NCI-H187 (cell line): ENCODE data around the gene TRMT44.
"Not testable (repeated sequence)": the region's sequence is repeated elsewhere in the genome, so short reads cannot be mapped to it uniquely, and the experiment has no call there.

Source experiments
- DNase-seq, 2 experiments: peaks; one replicate each; lab custom pipeline; 2025; lab: John Stamatoyannopoulos, UW

Gene TRMT44

DNA sequence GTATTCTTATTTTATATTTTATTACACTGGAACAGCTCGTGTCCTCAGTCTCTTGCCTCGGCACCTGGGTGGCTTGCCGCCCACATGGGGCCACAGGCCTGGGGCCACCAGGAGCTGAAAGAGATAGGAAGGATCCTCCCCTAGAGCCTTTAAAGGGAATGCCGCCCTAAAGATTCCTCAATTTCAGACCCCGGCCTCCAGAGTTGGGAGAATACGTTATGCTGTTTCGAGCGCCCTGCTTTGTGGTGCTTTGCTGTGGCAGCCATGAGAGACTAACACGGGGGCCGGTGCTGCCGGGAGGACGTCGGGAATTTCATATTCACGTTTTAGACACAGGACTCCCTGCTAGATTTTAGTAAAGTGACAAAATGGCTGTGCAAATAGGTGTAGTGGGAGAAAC lies 33.3 kb upstream of the TRMT44 start:
- DNase-seq: no peak

DNA sequence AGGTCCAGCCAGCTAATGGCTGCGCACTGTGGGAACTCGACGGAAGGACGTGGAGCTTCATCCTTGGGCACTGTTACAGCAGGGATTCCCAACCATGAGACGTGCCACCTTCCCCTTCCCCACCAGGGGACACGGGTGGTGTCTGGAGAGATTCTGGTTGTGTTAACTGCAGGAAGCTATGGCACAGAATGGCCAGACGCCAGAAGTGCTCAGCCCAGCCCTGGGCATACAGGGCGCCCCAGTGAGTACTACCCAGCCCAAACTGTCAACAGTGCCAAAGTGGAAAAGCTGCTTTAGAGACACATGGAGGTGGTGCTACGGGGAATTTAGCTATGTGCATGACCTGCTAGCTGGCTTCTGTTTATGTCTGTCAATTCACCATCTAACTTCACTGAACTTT lies 32.8 kb upstream of the TRMT44 start:
- DNase-seq: no peak

DNA sequence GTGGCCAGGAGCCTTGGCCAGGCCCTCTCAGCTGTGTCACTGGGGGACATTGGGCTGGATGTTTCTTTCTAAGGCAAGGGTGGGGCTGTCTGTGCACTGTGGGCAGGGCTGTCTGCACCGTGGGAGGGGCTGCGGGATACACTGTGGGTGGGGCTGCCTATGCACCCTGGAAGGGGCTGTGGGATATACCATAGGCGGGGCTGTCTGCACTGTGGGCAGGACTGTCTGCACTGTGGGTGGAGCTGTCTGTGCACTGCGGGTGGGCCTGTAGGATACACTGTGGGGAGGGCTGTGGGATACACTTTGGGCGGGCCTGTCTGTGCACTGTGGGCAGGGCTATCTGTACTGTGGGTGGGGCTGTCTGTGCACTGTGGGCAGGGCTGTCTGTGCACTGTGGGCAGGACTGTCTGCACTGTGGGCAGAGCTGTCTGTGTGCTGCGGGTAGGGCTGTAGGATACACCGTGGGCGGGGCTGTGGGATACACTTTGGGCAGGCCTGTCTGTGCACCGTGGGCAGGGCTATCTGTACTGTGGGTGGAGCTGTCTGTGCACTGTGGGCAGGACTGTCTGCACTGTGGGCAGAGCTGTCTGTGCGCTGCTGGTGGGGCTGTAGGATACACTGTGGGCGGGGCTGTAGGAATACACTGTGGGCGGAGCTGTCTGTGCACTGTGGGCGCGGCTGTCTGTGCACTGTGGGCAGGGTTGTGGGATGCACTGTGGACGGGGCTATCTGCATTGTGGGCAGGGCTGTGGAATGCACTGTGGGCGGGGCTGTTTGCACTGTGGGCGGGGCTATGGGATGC lies 31.1 kb upstream of the TRMT44 start:
- no peak for DNase-seq

DNA sequence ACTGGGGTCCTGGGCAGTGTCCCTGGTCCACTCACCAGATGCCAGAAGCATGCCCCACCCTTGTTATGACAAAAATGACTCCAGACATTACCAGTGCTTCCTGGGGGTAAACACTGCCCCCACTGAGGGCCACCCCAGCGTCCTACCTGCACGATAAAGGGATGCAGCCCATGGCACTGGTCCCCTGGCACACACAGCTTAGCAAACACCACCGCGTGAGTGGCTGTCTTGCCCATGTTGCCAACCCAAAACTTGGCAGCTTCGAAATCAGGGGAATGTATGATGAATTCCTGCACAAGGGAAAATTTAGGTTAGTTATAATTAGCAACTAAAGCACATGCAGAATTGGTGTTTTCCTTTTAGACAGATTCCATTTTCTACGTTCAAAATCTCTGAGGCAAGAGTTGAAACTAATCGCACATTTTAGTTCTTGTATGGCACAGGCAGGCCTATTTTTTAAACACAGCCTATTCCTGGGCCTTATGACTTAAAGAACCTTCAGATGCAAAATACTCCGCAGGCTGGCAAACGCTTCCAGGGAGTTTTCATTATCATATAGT lies 30.4 kb upstream of the TRMT44 start:
- DNase-seq: no peak

DNA sequence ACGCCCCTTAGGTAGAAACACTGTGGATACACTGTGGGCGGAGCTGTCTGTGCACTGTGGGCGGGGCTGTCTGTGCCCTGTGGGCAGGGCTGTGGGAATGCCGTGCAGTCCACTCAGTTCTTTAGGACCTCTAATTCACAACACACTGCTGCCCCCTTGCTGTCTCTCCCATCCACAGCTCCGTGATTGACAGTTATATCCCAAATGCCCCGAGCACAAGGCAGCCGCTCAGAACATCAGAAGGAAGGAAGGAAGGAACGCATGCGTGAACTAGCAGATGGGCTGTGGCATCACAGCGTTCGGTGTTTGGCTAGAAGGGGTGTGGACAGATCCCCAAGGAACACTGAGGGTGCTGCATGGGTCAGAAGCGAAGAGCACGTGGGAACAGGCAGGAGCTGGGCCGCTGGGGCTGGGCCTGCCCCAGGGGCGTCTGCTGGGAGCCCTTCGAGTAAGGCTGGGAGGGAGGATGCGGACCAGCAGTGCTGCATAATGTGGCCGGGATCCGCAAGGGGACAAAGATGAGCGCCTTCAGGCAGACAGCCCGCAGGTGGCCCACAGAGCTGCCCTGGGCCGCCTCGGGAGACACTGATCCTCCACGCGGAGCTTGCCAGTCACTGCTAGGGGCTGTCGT lies 29.8 kb upstream of the TRMT44 start:
- DNase-seq: peak in 1 of 2 experiments; percentile 32

DNA sequence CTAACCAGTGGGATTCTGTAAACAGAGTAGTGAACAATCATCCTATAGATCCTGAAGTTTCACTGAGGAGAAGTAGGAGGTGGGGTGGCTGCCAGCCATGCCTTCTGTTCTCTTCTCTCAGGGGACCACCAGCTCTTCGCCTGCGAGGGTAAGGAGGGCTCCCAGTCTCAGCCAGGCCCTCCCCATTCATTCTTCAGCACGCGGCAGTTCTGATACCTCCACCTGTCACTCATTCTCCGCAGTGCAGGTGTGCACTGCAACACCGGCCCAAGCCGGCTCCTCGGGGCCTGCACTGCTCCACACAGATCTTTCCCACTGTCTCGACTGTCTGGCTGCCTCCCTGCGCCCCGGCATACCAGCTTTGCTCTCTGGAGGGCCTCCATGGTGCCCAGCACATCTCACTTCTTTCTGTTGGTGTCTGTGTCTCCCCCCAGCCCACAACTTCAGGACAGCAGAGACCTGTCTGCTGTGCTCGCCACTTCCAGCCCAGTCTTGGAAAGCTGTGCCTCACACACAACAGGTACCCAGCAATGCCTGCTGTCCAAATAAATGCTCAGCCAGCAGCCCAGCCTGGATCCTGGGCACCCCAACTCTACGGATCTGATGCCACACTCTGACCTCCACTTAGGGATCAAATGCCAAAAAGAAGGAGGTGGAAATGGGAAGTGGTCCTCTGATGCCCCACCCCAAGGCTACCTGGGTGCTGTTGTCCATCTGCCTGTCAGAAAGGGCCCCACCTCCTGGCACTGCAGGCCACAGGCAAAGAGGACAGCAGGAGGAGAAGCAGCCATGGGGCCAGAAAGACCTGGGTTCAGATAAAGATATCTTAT lies 29.0 kb upstream of the TRMT44 start:
- no peak for DNase-seq

DNA sequence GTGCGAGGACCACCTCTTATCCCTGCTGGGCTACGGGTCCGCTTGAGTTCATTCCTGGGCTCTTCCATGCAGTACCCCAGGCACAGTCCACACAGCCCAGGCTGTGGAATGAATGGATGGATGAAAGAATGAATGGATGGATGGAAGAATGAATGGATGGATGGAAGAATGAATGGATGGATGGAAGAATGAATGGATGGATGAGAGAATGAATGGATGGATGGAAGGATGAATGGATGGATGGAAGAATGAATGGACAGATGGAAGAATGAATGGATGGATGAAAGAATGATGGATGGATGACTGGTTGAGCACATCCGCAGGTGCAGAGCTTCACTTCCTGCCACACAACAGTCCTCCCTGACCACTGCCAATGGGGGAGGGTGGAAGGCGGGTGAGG lies 28.3 kb upstream of the TRMT44 start:
- DNase-seq: no peak

DNA sequence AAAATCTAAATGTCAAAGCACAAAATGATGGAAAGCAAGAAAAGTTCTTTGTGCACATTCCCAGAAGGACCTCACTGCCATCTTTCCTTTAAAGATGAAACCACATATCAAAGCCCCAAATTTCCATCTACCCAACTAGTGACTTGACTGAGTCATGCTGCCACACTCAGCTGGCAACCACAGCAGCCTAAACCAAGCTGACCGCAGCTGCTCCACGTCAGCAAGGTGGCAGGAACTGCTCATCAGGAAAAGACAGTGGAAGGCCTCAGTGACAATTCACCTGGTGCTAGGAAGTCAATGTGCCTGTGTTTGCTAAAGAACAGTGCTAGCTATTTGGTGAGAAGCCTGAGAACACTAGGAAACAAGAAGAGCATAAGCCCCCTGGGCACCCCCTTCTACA lies 26.2 kb upstream of the TRMT44 start:
- no peak for DNase-seq

DNA sequence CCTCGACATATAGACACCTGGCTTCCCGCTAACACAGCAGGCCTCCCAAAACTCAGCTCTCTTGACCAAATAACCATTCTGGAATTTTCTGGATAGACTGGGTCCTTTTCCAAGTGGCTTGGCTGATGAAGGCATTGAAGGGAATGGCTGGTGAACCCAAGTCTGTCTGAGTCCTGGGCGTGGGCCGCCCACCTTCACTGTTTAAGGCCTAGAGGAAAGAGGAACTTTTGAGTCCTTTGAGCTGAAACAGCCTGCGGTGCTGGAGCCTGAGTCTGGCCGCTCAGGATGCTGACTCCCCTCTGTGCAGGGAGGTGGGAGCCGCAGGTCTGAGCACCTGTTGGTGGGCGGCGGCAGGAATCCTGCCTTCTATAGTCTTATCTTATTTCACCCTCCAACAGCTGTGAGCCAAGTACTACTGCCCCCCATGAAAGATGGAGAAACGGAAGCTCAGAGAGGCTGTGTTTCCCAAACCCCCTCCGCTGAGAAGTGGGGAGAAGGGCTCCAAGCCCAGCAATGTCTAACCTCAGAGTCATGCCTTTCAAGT lies 23.4 kb upstream of the TRMT44 start:
- DNase-seq: no peak

DNA sequence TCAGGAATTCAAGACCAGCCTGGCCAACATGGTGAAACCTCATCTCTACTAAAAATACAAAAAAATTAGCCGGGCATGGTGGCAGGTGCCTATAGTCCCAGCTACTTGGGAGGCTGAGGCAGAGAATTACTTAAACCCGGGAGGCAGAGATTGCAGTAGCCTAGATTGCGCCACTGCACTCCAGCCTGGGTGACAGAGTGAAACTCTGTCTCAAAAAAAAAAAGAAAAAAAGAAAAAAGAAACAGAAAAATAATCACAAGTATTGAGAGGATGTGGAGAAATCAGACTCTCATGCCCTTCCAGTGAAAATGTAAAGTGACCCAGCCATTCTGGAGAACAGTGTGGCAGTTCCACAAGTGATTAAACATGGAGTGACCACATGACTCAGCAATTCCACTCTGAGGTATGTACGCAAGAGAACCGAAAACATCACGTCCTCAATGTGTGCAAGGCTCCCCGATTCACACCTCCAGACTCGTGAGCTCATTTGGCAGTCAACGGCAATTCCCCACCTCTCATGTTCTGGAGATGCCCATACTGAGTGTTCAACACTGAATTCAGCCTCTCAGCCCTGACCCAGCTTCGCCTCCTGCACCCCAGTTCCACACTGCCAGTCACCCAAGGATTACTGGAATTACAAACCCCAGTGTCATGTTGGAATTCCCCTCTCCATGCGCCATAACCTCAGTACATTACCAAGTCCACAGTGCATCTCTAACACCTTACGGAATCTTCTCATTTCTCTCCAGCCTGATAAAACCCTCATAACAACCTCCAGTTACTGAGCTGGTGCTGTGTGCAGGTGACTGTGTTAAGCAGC lies 21.1 kb upstream of the TRMT44 start:
- no peak for DNase-seq

DNA sequence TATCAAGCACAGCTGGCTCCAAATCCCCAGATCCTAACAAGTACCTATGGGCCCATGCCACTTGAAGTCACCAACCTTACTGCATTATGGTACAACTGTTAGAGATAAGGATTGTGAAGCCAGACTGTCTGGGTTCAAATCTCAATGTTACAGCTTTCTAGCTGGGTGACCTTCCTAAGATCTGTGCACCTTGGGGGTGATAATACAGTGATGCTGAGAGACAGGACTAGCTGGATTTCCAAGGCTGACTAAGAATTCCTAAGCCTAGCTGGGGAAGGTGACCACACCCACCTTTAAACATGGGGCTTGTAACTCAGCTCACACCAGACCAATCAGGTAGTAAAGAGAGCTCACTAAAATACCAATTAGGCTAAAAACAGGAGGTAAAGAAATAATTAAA lies 20.4 kb upstream of the TRMT44 start:
- not testable (repeated sequence) for DNase-seq

DNA sequence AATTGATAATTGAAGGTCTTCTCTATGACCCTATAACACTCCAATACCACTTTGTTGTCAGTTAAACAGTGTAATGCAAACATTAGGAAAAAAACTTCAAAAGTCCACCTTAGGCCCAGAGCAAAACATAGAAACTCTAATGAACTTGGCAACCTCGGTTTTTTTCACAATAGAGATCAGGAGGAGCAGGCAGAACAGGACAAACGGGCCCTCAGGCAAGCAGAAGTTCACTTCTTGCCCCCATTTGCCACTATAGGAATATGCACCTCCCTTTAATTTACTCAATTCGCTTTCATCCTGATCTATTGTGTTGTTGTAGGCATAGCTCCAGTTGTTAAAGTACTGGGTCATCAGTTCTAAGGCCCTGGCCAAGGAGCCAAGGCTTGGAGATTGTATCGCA lies 18.2 kb upstream of the TRMT44 start:
- no peak for DNase-seq

DNA sequence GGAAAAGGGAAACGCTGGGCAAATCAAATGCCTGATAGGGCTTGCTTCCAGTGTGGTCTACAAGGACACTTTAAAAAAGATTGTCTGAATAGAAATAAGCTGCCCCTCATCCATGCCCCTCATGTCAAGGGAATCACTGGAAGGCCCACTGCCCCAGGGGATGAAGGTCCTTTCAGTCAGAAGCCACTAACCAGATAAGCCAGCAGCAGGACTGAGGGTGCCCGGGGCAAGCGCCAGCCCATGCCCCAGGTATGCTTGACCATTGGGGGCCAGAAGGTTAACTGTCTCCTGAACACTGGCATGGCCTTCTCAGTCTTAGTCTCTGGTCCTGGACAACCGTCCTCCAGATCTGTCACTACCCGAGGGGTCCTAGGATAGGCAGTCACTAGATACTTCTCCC lies 17.8 kb upstream of the TRMT44 start:
- no peak for DNase-seq

DNA sequence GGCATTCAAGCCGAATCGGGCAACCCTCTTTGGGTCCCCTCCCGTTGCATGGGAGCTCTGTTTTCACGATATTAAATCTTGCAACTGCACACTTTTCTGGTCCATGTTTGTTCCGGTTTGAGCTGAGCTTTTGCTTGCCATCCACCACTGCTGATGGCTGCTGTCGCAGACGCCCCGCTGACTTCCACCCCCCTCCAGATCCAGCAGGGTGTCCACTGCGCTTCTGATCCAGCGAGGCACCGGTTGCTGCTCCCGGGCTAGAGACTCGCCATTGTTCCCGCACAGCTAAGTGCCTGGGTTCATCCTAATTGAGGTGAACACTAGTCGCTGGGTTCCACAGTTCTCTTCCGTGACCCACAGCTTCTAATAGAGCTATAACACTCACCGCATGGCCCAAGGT lies 13.3 kb upstream of the TRMT44 start:
- DNase-seq: no peak

DNA sequence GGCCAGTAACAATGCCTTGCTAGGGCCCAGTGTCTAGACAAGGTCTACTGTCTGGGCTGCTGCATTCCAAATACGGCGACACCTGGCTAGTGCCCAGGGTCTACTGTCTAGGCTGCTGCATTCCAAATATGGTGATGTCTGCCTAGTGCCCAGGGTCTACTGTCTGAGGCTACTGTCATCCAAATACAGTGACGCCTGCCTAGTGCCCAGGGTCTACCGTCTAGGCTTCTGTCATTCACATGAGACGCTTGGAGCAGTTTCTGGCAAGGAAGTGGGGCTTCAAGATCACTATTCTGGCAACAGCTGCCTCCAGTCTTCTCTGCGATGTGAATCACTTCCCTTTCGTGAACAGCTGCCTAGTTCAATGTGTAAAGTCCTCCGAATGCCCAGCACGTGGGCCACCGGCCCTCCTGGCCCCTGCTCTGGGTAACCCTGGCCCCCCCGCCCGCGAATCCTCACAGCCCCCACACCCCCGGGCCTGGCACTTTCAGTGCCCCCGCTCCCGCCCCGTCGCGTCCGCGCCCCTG lies 12.8 kb upstream of the TRMT44 start:
- peak in 1 of 2 experiments; percentile 56 for DNase-seq

DNA sequence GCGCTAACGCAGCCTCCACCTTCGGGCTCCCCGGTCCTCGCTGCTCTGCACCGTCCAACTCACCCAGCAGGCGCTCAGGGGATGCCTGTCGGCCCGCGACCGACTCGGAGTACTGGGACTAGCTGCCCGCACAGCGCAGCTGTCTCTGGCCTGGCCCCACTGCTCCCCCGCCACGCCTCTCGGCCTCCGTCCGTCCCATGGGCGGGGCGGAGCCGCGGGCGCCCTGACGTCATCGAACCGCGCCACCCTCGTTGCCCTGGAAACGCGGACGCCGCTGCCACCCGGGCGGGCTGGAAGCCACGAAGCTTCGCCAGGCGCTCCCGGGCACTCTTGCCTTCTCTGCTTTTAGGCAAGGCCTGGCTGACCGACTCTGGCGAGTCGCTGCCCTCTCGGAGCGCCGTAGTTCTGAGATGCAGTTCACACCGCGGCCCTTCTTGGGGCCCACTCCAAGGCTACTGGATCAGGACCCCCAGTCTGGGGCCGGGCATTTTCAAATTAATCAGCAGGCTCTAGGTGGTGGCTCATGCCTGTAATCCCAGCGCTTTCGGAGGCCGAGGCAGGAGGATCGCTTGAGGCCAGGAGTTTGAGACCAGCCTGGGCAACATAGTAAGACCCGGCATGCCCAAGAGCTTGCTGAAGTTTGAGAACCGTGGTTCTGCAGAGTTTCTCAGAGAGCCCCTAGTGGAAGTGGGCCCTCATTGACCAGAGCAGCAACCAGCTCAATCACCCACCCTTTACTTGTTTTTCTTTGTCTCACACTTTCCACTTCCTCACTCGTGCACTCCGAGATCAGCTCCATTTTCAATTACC lies 12.1 kb upstream of the TRMT44 start:
- peak; percentile 75 for DNase-seq

DNA sequence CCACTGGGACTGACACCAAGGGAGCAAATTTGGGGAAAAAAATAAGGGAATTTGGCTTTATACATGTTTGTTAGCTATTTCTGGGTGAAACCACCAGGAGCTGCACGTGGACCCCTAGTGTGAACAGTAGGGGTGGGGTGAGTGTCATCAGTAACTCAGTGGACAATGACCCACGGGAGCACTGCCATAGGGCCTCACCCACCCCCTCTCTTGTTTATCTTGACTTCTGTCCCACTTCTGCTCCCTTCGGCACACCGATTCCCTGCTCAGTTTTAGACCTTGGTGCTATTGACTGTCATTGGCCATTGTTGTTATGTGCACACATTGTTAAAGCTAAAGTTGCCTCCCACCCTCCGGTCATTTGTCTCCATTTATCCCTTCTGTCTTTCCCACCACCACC lies 9.0 kb upstream of the TRMT44 start:
- no peak for DNase-seq

DNA sequence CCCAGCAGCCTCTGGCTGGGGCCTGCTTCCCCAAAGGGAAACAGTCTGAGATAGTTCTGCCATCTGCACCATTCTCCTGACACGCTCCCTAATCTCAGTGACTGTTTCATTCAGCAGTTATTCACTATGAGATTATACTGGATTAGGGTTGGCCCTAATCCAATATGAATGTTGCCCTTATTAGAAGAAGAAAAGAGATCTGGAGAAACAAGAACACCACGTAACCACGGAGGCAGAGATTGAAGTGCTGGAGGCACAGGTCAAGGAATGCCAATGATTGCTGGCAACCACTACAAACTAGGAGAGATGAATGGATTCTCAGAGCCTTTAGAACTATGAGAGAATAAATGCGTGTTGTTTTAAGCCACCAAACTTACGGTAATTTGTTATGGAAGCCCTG lies 7.4 kb upstream of the TRMT44 start:
- DNase-seq: no peak

DNA sequence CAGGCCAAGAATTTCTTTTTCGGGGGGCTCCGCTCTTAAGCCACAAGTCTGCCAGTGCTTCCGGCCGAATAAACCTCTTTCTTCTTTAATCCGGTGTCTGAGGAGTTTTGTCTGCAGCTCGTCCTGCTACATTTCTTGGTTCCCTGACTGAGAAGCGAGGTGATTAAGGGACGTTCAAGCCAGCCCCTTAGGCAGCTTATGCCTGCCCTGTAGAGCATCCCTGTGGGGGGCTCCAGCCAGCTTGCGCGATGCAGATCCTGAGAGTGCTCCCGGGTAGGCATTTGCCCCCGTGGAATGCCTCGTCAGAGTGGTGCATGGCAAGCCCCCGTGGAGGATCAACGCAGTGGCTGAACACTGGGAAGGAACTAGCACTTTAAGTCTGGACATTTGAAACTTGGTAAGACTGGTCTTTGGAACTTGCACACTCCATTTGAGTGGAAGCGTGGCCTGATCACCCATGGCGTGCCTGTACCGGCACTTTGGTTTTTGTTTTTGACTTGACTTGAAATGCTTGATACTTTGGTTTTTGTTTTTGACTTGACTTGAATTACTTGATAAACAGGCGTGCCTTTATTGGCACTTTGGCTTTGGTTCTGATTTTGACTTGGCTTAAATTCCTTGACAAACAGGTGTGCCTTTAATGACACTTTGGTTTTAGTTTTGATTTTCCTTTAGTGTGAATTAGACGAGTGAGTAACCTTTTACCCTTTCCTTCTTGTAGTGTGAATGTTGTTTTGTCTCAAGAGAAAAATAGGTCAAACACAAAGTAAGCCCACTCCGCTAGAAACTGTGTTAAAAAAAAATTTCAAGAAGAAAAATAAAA lies 6.1 kb upstream of the TRMT44 start:
- DNase-seq: no peak
